HepG2 (cell line): ENCODE results near the gene HEATR5B. TPM values are rescaled to one million over a fixed set of nuclear protein-coding genes. Genes with fewer than 3 reads are reported as not detected.

Experiments used
- AGO1 ChIP-seq: fragments of 200-400 bp; formaldehyde crosslinking; IDR thresholded peaks from 2 replicates; pipeline ENCODE4 v1.6.1; 2017; ENCODE audit warnings: mild to moderate bottlenecking, low read depth, low read length, moderate library complexity; ENCODE audit not compliant: poor library complexity, severe bottlenecking
- AKAP8 ChIP-seq: sonication (generic); formaldehyde crosslinking; IDR thresholded peaks from 2 replicates; pipeline ENCODE4 v1.5.1; 2020; ENCODE audit warnings: mild to moderate bottlenecking, missing genetic modification reagents
- CBFB ChIP-seq: sonication (generic); formaldehyde crosslinking; IDR thresholded peaks from 2 replicates; pipeline ENCODE4 v1.4.0; 2020; ENCODE audit warnings: missing genetic modification reagents
- CEBPG ChIP-seq: IDR thresholded peaks from 2 replicates; pipeline ENCODE4 v1.6.1; 2016
- CEBPZ ChIP-seq: IDR thresholded peaks from 2 replicates; pipeline ENCODE4 v1.6.1; 2012; ENCODE audit warnings: low read length, improper control_type of control experiment
- CHD4 ChIP-seq: fragments of 200-600 bp; sonication (generic); IDR thresholded peaks from 2 replicates; pipeline ENCODE4 v1.7.0; 2017; ENCODE audit warnings: mild to moderate bottlenecking, low read length, borderline replicate concordance
- HDAC1 ChIP-seq: sonication (generic); formaldehyde crosslinking; IDR thresholded peaks from 2 replicates; pipeline ENCODE4 v1.5.1; 2020; ENCODE audit warnings: mild to moderate bottlenecking, missing genetic modification reagents
- KIAA2018 ChIP-seq: sonication (generic); formaldehyde crosslinking; IDR thresholded peaks from 2 replicates; pipeline ENCODE4 v1.5.0; 2020; ENCODE audit warnings: mild to moderate bottlenecking, missing genetic modification reagents, borderline replicate concordance
- NRL ChIP-seq: sonication (generic); formaldehyde crosslinking; IDR thresholded peaks from 2 replicates; pipeline ENCODE4 v1.5.0; 2020; ENCODE audit warnings: missing genetic modification reagents, mild to moderate bottlenecking, moderate library complexity, borderline replicate concordance
- POLR2A ChIP-seq, 2 experiments: IDR thresholded peaks; 2 replicates each; pipeline ENCODE4 v1.6.1; 2011; ENCODE audit warnings: low read depth in 2 of 2, low read length in 2 of 2, mild to moderate bottlenecking in 1 of 2, moderate library complexity in 1 of 2; ENCODE audit not compliant: insufficient read depth in 1 of 2
- ZBTB37 ChIP-seq: sonication (generic); formaldehyde crosslinking; IDR thresholded peaks from 2 replicates; pipeline ENCODE4 v1.4.0; 2020; ENCODE audit warnings: mild to moderate bottlenecking, missing genetic modification reagents
- ZNF496 ChIP-seq: sonication (generic); formaldehyde crosslinking; IDR thresholded peaks from 2 replicates; pipeline ENCODE4 v1.8.1; 2023; ENCODE audit warnings: mild to moderate bottlenecking, moderate library complexity, missing genetic modification reagents; ENCODE audit not compliant: insufficient replicate concordance
- ZNF570 ChIP-seq: sonication (generic); formaldehyde crosslinking; IDR thresholded peaks from 2 replicates; pipeline ENCODE4 v1.4.0; 2020; ENCODE audit warnings: mild to moderate bottlenecking, missing genetic modification reagents, borderline replicate concordance
- ZNF784 ChIP-seq: sonication (generic); formaldehyde crosslinking; IDR thresholded peaks from 2 replicates; pipeline ENCODE4 v1.5.1; 2020; ENCODE audit warnings: missing genetic modification reagents, mild to moderate bottlenecking, borderline replicate concordance
- polyA plus RNA-seq, 8 experiments: library from polyadenylated mRNA; depleted of rRNA in 3 of 8; stranded (reverse) in 7 of 8; unstranded in 1 of 8; fragments of >200 nt; fragmentation: Illumina TruSeq in 4 of 8; extraction: Trizol in 4 of 8; gene quantifications; 2 replicates each; pipeline versions ENCODE4 v1.2.1 to v1.2.3, GENCODE V29; 2011 to 2016; ENCODE audit warnings: low read depth in 4 of 8, missing spikeins in 1 of 8, mixed read lengths in 1 of 8; ENCODE audit not compliant: insufficient read depth in 1 of 8
- total RNA-seq, 5 experiments: library from RNA; depleted of rRNA; stranded (reverse); fragments of >200 nt; fragmentation: Illumina TruSeq; extraction: Trizol; gene quantifications; 2 replicates each; pipeline ENCODE4 v1.2.3, GENCODE V29; 2016; ENCODE audit warnings: low read depth in 1 of 5

HEATR5B gene
- total and polyA plus RNA-seq, 2 of the 13 experiments (the other 11 are each of a cell fraction or from before 2014, with no cell fraction given) = 12.7 to 16.3 TPM

- TF ChIP-seq KIAA2018 (CRISPR knock-in tag) = peak; percentile 35; the same call in 1 of the 2 replicates
- TF ChIP-seq CBFB (CRISPR knock-in tag) = peak; percentile 86
- no peak for TF ChIP-seq CHD4
- peak; percentile 88; the same call in 1 of the 2 replicates for TF ChIP-seq ZNF784 (CRISPR knock-in tag)
- TF ChIP-seq ZNF496 (CRISPR knock-in tag) = no peak
- TF ChIP-seq NRL (CRISPR knock-in tag) = peak; percentile 77; the same call in 1 of the 2 replicates
- TF ChIP-seq CEBPZ = no peak
- TF ChIP-seq ZNF570 (CRISPR knock-in tag) = peak; percentile 59; the same call in 1 of the 2 replicates
- peak; percentile 98 for TF ChIP-seq HDAC1 (CRISPR knock-in tag)
- TF ChIP-seq CEBPG (CRISPR knock-in tag) = peak; percentile 88
- peak; percentile 79 to 91 for TF ChIP-seq POLR2A (IDR thresholded peaks at IDR 0.05; ENCODE audit: insufficient read depth in 1 of 2, low read depth in 2 of 2, low read length in 2 of 2)
- TF ChIP-seq AKAP8 = no peak; the same call in 1 of the 2 replicates
- TF ChIP-seq ZBTB37 (CRISPR knock-in tag) = no peak
- TF ChIP-seq AGO1 = no peak
Observed at GRCh38 chr2:37083873-37084794, at the start of gene HEATR5B, which contains the start of gene GPATCH11 (continued).
